GOT3 (cell line): ENCODE results near the gene DAPP1.

Source experiments
- DNase-seq: peaks from one replicate; lab custom pipeline; 2025; ENCODE audit warnings: mixed read lengths; lab: John Stamatoyannopoulos, UW

The DAPP1 gene

DNA sequence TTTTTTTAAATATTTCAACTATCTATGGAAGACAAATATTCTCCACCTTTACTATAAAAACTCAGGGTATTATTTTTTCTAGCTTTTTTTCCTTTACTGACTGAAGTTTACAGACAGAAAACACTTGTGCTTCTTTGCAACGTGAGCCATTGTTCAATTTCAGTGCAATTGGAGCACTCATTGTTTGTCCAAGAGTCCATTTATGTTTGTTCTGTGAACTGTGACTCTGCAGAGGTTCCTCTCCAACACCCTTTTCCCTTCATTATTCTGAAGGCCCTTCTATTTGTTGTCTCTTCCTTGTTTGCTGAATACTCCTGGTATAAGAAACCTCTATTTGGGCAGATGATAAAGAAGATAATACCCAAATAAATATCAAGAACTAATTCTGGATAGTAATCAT is 37.4 kb downstream of the DAPP1 start:
- no peak for DNase-seq

DNA sequence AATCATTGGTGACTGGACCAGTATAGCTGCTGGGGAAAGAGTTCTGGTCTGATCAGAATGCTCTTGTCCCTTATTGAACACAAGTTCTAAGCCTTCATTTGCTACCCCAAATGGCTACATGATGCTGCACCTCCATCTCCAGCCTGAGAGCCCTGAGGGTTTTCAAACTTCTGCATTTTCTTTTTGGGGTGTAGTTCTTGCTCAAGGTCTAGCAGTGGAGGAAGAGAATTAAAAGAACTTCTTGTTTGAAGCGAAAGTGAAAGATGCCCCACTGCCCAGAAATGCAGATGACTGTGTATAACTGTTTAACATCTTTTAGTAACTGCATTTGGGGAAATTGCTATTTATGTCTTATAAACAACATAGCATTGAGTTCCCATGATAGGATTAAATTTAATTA is 39.1 kb downstream of the DAPP1 start:
- DNase-seq: no peak

DNA sequence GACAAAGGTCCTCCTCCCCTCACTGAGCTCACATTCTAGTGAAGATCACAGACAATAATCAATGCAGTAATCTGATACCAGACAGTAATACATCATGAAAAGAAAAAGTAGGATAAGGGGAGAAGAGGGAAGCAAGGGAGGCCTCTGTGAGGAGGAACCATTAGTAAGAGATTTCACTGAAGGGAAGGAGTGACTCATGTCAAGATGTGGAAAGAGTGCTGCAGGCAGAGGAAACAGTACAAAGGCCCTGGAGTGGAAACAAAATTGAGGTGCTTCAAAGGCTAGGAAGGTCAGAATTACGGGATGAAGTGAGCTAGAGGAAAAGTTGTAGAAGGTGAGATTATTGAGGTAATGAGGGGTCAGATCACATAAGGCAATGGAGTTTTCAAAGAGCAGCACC is 39.5 kb downstream of the DAPP1 start:
- DNase-seq: no peak

DNA sequence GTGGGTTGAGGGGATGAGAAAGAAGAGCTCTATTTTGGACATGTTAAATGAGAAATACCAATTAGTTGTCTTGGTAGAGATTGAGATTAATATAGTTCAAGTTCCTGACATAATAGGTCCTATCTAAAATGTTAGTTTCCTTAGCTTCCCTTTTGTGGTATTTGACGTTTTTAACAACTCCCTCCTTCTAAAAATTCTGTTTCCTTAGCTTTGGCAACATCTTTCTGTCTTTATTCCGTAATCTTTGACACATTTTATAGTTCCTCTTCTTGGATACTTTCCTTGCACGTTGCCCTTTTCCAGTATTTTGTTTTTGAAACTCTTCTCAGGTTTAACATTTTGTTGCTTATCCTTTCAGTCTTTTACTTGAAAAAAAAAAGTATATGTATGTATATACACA is 40.7 kb downstream of the DAPP1 start:
- DNase-seq: no peak

DNA sequence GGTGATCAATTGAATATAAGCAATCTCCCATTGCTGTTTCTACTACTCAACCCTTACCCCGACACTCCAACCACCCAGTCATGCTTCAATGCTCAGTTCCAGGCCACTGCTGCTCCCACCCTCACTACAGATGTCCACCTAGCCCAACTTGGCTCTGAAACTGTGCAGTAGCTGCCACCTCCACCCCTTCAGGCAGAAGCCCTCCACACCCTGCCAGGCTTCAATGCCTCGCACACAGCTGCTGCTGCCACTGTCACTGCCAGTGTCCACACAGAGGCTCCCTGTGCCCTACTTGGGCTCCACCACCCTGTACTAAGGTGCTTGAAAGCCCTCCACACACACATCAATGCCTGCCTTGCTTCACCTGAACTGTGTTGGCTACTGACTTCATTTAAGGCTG is 43.0 kb downstream of the DAPP1 start:
- no peak for DNase-seq

DNA sequence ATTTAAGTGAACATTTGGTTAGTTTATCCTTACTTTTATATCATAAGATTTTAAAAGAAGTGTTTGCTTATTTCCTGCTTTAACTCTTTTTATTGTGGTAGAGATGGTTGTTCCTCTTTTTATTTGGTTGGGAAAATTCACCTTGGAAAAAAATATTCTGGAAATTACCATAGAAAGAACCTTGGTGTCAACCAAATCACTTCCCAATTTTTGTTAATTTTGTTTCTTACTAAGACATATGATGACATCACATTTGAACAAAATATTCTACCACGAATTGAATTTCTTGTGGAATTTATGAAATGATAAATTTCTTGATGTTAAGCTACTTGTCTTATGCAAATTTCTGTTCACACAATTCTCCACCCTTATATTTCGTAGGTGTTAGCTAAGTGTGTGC is 43.9 kb downstream of the DAPP1 start:
- DNase-seq: no peak

DNA sequence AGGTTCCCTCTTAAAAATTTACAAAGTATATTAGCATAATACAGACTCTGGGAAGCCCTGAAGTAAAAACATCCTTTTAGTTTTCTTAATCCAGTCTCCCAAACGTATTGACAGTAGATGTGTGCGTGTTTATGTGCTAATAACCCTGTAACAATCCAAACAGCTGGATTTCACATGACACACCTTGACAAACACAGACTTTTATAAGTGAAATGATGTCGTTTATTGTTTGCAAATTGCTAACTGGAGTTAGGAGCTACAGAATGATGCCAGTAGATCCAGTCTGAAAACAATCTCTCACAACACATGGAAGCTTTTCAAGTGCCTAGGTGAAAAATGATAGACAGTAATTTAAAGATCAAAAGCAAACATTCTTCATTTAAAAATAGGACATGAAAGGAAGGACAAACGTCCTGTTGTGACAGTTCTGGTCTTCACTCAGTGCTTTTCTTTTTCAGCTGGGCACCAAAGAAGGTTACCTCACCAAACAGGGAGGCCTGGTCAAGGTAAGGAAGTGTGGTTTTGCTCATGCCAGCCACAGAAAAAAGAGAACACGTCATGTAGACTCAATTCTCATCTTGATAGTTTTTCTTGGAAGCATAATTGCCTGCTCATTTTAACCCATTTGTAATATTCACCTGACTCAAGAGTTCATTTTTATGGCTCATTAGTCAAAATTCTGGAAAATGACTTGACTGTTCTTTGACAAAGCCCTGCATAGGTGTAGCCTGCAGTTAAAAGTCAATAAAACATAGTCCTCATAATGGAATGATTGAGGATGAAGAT is 44.7 kb downstream of the DAPP1 start:
- no peak for DNase-seq

DNA sequence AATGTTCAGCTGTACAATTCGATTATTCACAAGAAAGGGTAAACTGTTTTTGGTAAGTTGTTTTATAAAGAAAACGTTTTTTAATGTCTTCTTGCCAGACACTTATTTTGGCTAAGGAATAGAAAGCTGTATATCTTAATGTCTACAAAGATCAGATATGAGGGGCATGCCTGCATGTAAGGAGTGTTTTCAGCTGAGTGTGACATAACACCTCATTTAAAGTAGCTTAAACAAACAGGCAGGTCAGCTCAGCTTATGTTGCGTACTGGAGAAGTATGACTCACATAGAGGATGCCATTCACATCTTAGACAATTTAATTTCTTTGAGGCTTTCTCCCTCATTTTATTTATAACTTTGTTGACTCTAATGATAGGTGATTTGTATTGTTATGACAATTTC is 47.2 kb downstream of the DAPP1 start:
- DNase-seq: no peak

DNA sequence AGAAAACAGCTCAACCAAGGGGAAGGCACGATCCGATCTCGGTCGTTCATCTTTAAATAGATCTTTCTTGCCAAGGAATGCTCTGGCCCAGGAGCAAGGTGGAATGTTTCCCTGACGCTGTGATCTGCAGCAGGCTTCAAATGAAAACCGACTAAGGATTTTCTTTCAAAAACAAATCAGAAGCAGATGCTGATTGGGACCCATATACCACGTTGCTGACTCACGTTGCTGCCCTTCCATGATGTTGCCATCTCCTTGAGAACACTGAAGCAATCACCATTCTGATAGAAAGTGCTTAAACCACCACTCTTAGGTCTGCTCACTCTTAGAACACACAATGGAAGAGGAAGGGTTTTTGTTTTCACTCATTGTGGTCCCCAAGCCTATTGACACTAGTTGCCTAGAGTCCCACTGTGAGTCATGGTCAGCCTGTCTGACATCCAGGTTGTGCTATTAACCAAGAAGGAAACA is 51.5 kb downstream of the DAPP1 start:
- DNase-seq: no peak

DNA sequence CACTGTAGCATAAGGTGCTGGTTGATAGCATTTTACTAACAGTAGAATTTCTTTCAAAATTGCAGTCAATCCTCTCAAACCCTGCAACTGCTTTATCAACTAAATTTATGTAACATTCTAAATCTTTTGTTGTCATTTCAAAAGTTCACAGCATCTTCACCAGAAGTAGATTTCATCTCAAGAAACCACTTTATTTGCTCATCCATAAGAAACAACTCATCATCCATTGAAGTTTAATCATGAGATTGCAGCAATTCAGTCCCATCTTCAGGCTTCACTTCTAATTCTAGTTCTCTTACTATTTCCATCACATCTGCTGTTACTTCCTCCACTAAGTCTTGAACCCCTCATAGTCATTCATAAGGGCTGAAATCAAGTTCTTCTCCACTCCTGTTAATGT is 55.9 kb downstream of the DAPP1 start:
- DNase-seq: no peak

DNA sequence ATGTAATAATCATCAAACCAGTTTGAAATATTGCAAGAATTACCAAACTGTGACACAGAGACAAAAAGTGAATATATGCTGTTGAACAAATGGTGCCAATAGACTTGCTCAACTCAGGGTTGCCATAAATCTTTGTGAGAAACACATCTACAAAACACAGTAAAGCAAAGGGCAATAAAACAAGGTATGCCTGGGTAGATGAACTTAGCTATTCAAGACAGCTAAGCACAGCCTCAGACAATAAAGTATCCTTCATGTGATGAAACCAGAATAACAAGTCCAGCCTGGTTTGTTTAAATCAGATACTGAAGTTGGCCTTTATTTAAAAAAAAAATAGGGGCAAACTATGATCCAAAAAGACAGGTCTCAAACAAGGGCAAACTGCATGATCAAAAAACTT is 58.4 kb downstream of the DAPP1 start:
- no peak for DNase-seq

DNA sequence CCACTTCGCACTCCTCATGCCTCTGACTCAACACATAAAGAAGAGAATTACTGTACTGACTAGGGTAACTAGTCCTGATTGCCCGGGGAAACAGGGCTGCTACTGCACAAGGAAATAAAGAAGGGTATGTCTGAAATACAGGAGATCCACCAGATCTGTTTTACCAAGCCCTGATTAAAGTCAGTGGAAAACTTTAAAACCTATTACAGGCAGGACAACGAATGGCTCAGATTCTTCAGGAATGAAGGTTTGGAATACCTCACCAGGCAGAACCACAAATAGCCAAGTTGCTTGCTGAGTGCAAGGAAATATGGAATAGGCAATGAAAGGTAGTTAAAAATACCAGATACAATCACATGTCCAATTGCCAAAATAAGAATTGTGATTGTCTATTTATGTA is 60.3 kb downstream of the DAPP1 start:
- no peak for DNase-seq

DNA sequence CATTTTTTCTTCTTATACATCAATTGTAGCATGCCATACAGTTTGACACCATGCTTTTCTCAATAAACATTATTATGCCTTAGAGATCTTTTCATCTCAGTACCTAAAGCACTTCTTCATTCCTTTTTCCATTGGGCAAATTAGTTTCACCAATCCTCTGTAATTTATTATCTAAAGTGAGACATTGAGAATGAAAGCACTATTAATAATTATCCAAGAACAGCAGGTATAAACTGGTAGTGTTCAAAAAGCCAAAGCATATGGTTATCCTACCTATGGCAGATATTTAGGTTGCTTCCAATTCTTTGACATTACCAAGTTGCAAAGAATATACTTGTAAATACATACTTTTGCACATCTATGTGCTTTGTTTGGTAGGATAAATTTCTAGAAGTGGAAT is 62.0 kb downstream of the DAPP1 start:
- no peak for DNase-seq

DNA sequence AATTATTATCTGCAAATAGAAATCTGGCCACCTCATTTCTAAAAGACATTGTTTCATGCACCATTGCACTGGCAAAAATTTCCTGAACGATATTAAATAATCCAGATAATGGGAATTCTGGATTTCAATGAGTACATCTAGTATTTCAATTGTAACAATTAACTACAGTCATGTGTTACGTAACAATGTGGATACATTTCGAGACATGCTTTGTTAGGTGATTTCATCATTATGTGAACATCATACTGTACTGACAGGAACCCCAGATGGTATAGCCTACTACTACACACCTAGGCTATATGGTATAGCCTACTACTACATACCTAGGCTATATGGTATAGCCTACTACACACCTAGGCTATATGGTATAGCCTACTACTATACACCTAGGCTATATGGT is 62.8 kb downstream of the DAPP1 start:
- DNase-seq: no peak

DNA sequence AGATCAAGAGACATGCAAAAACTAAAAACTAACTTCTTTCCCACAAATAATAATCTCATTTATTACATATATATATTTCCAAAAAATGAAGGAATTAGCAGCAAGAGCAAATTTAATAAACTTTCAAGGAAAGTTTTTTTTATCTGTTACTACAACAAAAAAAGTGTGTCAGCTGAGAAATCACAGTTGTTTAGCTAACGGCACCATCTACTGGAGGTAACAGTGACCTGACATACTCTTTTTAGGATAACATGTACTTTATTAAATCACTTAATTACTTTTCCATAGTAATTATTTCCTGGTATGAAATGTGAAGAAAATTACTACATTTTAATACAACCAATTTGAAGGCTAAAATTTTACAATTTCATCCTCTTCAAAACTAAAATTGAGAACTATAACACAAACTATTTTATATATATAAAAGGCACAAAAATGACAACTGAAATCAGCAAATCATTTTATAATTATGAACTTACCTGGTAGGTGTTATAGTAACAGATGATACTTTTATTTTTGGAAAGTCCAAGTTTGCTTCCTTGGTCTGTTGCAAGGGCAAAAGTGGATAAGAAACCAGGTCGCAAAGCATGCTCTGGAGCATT is 68.5 kb downstream of the DAPP1 start:
- DNase-seq: no peak

DNA sequence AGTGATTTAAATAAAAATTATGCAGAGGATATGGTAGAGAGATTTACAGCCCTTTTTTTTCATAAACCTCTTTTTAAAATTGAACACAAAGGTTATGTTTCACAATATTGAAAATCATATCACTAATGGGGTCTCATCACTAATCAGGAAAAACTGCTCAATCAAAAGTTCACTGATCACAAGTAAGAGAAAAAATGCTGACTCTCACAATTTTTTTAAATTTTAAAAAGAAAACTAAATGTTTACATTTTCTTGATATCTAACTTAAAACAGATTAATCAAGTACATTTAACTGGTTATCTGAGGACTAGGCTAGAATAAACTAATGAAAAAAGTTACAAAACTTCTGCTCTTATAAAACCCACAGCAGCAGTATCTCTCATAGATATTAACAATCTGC is 69.1 kb downstream of the DAPP1 start:
- no peak for DNase-seq

DNA sequence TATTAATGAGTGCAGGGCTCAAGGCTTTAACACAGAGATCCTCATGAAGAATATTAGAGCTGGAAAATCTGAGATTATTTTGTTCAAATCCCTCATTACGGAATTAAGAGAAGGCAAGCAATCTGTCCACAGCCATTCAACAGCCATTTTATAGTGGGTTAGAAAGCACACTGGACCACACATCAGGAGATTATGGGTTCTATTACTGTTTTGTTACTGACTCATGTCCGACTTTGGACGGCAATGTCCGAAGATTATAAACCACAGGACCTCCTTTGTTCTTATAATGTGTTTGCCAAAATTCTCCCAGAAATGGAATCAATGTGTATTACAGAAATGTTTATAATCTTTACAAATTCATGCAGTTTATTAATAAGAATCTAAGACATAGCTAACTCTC is 69.5 kb downstream of the DAPP1 start:
- no peak for DNase-seq

DNA sequence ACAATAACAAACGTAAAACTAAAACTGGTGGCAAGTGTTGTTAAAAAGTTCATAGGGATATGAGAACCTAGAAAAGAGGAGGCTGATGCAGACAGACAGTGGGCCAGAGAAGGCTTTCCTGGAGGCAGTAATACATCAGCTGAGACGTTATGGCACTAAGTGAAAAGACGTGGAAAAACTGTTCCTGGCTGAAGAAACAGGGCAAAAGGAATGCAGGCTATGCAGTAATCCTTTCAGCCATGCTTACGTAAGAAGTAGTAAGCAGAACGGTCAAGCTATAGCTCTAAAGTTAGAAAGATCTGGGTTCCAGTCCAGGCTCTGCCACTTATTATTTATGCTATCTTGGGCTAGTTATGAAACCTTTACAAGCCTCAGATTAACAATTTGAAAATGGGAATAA is 71.2 kb downstream of the DAPP1 start:
- DNase-seq: no peak

DNA sequence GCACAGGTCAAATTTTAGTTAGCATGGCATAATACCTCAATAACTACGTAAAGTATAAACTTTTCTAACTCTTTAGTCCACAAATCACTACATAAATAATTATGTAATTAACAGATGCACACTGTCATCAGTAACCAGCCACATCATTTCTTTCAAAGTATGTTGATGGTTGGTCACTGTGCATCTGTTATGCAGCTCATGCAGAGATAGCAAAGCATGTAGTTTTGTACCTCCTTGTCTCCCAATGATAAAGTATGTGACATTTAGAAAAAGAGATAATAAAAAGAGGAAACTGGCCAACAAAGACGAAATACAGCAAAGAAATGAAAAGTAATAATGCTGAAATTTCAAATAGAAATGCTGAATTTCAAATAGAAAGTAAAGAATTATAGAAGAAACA is 74.7 kb downstream of the DAPP1 start:
- DNase-seq: no peak

DNA sequence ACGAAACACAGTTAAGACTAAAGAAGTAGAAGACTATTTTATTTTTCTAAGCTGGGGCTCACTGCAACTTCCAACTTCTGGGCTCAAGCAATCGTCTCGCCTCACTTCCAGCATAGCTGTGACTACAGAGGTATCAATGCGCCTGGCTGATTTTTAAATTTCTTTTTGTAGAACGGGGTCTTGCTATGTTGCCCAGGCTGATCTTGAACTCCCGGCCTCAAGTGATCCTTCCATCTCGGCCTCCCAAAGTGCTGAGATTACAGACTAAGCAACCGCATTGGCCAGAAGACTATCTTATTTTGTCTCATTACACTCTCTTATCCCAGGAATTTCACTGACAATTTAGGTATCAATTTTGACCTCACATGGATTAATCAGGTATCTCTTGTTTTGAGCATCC is 76.4 kb downstream of the DAPP1 start:
- DNase-seq: no peak

DNA sequence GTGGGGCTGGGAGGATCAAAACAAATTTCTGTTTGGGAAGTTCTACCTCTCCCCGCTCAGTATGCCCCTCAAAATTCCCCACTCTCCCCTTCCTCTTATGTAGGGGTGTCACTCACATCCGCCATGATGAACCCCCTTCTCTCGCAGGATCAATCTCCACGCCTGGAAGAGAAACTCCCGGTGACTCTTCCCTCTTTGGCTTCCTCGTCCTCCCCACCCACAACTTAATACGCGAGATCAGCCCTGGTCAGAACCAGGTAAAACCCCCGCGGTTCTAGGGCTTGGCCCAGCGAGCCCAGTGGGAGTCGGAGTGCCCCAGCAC is 77.2 kb downstream of the DAPP1 start:
- DNase-seq: no peak

DNA sequence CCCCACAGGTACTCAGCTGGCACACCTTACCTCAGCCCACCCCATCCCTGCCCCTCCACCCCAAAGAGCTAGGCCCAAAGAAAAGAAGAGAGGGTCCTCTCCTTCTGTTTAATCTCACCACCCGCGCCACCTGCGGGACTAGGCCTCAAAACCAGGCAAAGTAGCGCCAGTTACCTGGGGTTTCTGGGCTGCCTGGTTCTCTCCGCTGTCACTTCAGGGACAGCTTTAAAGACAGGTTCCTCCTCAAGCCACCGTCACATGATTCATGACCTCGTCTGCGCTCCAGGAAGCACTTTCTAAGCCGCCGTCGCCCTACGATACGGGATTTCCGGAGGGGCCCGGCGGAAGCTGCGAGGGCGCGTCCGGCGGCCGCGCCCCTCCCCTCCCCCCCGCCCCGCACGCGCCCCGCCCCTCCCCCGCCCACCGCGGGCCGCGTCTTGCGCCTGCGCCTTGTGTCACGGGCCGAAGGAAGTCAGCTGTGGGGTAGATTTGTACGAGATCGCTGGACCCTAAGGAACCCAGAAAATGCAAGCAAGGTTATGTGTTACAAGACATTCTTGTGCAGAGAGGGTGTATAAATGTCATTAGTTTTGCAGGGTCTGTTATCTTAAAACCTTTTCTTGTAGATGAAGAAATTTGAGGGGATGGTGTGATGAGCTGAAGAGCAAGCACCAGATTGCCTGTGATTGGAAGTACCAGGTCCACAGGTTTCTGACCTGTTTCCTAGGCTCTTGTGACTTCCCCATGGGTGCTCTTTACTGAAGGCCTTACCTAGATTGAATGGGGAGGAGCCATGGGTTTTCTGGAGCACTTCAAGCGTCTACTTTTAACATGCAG is 77.8 kb downstream of the DAPP1 start, which contains the start of gene LAMTOR3:
Gene LAMTOR3, minus strand, starts transcription at position 267 of the 837 bp plus-strand sequence. CDS start 464 bp downstream, outside the sequence.
- peak; percentile 13 for DNase-seq

DNA sequence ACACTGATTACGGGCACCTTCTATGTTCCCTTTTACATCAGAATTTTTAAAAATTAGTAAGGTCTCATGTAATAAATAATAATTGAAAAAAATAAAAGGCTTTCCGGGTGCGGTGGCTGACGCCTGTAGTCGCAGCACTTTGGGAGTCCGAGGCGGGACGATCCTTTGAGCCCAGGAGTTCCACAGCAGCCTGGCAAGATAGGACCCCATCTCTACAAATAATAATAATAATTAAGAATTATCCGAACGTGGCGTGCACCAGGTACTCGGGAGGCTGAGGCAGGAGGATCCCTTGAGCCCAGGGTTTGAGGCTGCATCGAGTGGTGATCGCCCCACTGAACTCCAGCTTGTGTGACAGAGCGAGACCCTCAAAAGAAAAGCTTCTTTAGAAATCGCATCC is 78.4 kb downstream of the DAPP1 start:
- no peak for DNase-seq
